ENCODE data around the gene TOR1AIP1.

DNA sequence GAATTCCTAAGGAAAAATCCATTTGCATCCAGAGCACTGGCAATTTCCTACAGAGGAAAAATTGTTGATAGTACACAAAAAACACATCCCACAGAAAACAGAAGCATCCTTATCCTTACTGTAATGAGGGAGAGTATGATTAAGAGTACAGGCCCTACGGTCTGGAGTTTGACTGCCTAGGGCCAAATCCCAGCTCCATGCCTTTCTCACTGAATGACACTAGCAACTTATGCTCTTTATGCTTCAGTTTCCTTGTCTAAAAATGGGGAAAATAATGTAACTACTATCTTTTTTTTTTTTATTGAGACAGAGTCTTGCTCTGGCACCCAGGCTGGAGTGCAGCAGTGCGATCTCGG, 44.7 kb downstream of the TOR1AIP1 start:
- no peak for TF ChIP-seq EP300 (IDR thresholded peaks at IDR 0.05; ENCODE audit: borderline replicate concordance)
- no peak for TF ChIP-seq CREB1 (IDR thresholded peaks at IDR 0.05; ENCODE audit: low read depth)
- TF ChIP-seq, protein P1, sequence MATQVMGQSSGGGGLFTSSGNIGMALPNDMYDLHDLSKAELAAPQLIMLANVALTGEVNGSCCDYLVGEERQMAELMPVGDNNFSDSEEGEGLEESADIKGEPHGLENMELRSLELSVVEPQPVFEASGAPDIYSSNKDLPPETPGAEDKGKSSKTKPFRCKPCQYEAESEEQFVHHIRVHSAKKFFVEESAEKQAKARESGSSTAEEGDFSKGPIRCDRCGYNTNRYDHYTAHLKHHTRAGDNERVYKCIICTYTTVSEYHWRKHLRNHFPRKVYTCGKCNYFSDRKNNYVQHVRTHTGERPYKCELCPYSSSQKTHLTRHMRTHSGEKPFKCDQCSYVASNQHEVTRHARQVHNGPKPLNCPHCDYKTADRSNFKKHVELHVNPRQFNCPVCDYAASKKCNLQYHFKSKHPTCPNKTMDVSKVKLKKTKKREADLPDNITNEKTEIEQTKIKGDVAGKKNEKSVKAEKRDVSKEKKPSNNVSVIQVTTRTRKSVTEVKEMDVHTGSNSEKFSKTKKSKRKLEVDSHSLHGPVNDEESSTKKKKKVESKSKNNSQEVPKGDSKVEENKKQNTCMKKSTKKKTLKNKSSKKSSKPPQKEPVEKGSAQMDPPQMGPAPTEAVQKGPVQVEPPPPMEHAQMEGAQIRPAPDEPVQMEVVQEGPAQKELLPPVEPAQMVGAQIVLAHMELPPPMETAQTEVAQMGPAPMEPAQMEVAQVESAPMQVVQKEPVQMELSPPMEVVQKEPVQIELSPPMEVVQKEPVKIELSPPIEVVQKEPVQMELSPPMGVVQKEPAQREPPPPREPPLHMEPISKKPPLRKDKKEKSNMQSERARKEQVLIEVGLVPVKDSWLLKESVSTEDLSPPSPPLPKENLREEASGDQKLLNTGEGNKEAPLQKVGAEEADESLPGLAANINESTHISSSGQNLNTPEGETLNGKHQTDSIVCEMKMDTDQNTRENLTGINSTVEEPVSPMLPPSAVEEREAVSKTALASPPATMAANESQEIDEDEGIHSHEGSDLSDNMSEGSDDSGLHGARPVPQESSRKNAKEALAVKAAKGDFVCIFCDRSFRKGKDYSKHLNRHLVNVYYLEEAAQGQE (IDR thresholded peaks at IDR 0.05; ENCODE audit: low read depth), result no peak
- no peak for TF ChIP-seq TAF1 (IDR thresholded peaks at IDR 0.05; ENCODE audit: low read depth)
- TF ChIP-seq NFIC (IDR thresholded peaks at IDR 0.05), result no peak
- TF ChIP-seq RAD21 (IDR thresholded peaks at IDR 0.05; ENCODE audit: low read depth), result no peak
- TF ChIP-seq MAX (IDR thresholded peaks at IDR 0.05), result no peak
- TF ChIP-seq YY1 (IDR thresholded peaks at IDR 0.05; ENCODE audit: low read depth), result no peak
- TF ChIP-seq TEAD4 (IDR thresholded peaks at IDR 0.05), result no peak
- TF ChIP-seq FOXM1 (IDR thresholded peaks at IDR 0.05; ENCODE audit: borderline replicate concordance, low read depth), result no peak
- no peak for TF ChIP-seq CEBPB (IDR thresholded peaks at IDR 0.05)

All from Ishikawa (cell line).